Skeletal muscle tissue (tissue), 4 donors: ENCODE measurements around the gene NOTCH3. TPM values are rescaled to one million over a fixed set of nuclear protein-coding genes. Genes with fewer than 3 reads are reported as not detected.

ENCODE experiments used
- H3K27ac ChIP-seq: one replicate; pipeline ENCODE4 v1.7.0; 2013; ENCODE audit warnings: mild to moderate bottlenecking, low read depth, low read length, inconsistent platforms
- H3K27me3 ChIP-seq, 3 donors: one replicate each; pipeline ENCODE4 v1.7.0; 2013; ENCODE audit warnings: low read length in 3 of 3; ENCODE audit not compliant: control insufficient read depth in 3 of 3, insufficient read depth in 3 of 3
- H3K36me3 ChIP-seq, 3 donors: one replicate each; pipeline ENCODE4 v1.7.0; 2013; ENCODE audit warnings: low read length in 3 of 3; ENCODE audit not compliant: control insufficient read depth in 3 of 3, insufficient read depth in 3 of 3
- H3K4me1 ChIP-seq, 3 donors: one replicate each; pipeline ENCODE4 v1.7.0; 2013; ENCODE audit warnings: low read length in 3 of 3, mild to moderate bottlenecking in 3 of 3; ENCODE audit not compliant: control insufficient read depth in 3 of 3, insufficient read depth in 3 of 3
- H3K4me3 ChIP-seq, 3 donors: one replicate each; pipeline ENCODE4 v1.7.0; 2013; ENCODE audit warnings: low read length in 3 of 3
- H3K9ac ChIP-seq, 3 donors: one replicate each; pipeline ENCODE4 v1.7.0; 2013; ENCODE audit warnings: low read length in 3 of 3, mild to moderate bottlenecking in 3 of 3, moderate library complexity in 2 of 3, low read depth in 1 of 3
- H3K9me3 ChIP-seq, 3 donors: one replicate each; pipeline ENCODE4 v1.7.0; 2013; ENCODE audit warnings: low read length in 3 of 3; ENCODE audit not compliant: control insufficient read depth in 3 of 3
- total RNA-seq: library from RNA; depleted of rRNA; stranded (reverse); fragments of >200 nt; gene quantifications from one replicate; pipeline ENCODE4 v1.2.3, GENCODE V29; 2014
- donor health status: Osteomylitis.

Gene NOTCH3
- total RNA-seq, 1 donor from 2014 or later, result 77.8 TPM

GRCh38 chr19:15220833-15221232 lies 20.0 kb upstream of the NOTCH3 start:
- no peaks in the 10 kb centered on the region for H3K27me3 ChIP-seq
- H3K36me3 ChIP-seq, result no peaks in the 10 kb centered on the region
- H3K9ac ChIP-seq, result no peak overlapping the region
- peak overlapping the region; percentile 61 for H3K27ac ChIP-seq
- no peak overlapping the region for H3K4me3 ChIP-seq
- H3K9me3 ChIP-seq, result no peaks in the 10 kb centered on the region
- peaks cover 8 to 24% (median 21%) of the 10 kb centered on the region in 3 donors for H3K4me1 ChIP-seq

GRCh38 chr19:15218501-15218900 lies 17.7 kb upstream of the NOTCH3 start:
- H3K9ac ChIP-seq, result no peak overlapping the region
- peaks cover 11 to 28% (median 23%) of the 10 kb centered on the region in 3 donors for H3K4me1 ChIP-seq
- no peaks in the 10 kb centered on the region for H3K9me3 ChIP-seq
- H3K27ac ChIP-seq, result no peak overlapping the region
- no peaks in the 10 kb centered on the region for H3K36me3 ChIP-seq
- no peak overlapping the region for H3K4me3 ChIP-seq
- H3K27me3 ChIP-seq, result no peaks in the 10 kb centered on the region

- H3K36me3 ChIP-seq, result no peaks in the 10 kb centered on the region
- H3K4me1 ChIP-seq, result peaks cover 11 to 22% (median 14%) of the 10 kb centered on the region in 3 donors
- H3K9me3 ChIP-seq, result no peaks in the 10 kb centered on the region
- no peak overlapping the region for H3K27ac ChIP-seq
- H3K9ac ChIP-seq, result no peak overlapping the region
- no peaks in the 10 kb centered on the region for H3K27me3 ChIP-seq
- no peak overlapping the region for H3K4me3 ChIP-seq
These were observed 15.6 kb upstream of the NOTCH3 start for GRCh38 chr19:15216363-15216762.

- Histone ChIP-seq H3K27me3 (no peaks in the 10 kb centered on the region), H3K4me1 (peaks cover 9 to 18% (median 17%) of the 10 kb centered on the region in 3 donors), H3K27ac (peak overlapping the region; percentile 14), H3K4me3 (peak overlapping the region in 1 of 3 donors; percentile 41), H3K9ac (peak overlapping the region in 2 of 3 donors; percentile 40 to 41), H3K9me3 (no peaks in the 10 kb centered on the region), H3K36me3 (no peaks in the 10 kb centered on the region)
These were observed 13.1 kb upstream of the NOTCH3 start for GRCh38 chr19:15213715-15214381.

- Histone ChIP-seq H3K9me3 (no peaks in the 10 kb centered on the region), H3K9ac (no peak overlapping the region), H3K36me3 (no peaks in the 10 kb centered on the region), H3K27ac (no peak overlapping the region), H3K4me1 (peaks cover 9 to 14% (median 12%) of the 10 kb centered on the region in 3 donors), H3K27me3 (no peaks in the 10 kb centered on the region), H3K4me3 (no peak overlapping the region)
These were observed 11.9 kb upstream of the NOTCH3 start for GRCh38 chr19:15212711-15213110.

- H3K9ac ChIP-seq, result no peak overlapping the region
- H3K27me3 ChIP-seq, result no peaks in the 10 kb centered on the region
- H3K36me3 ChIP-seq, result no peaks in the 10 kb centered on the region
- peak overlapping the region; percentile 41 for H3K27ac ChIP-seq
- no peaks in the 10 kb centered on the region for H3K9me3 ChIP-seq
- H3K4me3 ChIP-seq, result no peak overlapping the region
- peaks cover 9 to 14% (median 11%) of the 10 kb centered on the region in 3 donors for H3K4me1 ChIP-seq
These were observed 9.6 kb upstream of the NOTCH3 start for GRCh38 chr19:15210323-15210781.

- H3K27ac ChIP-seq, result peak overlapping the region; percentile 58
- no peaks in the 10 kb centered on the region for H3K9me3 ChIP-seq
- H3K4me3 ChIP-seq, result peak overlapping the region in 1 of 3 donors; percentile 35
- H3K27me3 ChIP-seq, result peaks cover 24 to 34% (median 29%) of the 10 kb centered on the region in 3 donors
- peaks cover 7 to 10% (median 8%) of the 10 kb centered on the region in 3 donors for H3K4me1 ChIP-seq
- H3K9ac ChIP-seq, result peak overlapping the region in 1 of 3 donors; percentile 57
- peaks cover 0 to 5% (median 0%) of the 10 kb centered on the region in 3 donors for H3K36me3 ChIP-seq
These were observed 704 bp upstream of the NOTCH3 start for GRCh38 chr19:15201374-15202023.

- Histone ChIP-seq H3K36me3 (peaks cover 0 to 5% (median 0%) of the 10 kb centered on the region in 3 donors), H3K4me1 (peaks cover 7 to 12% (median 10%) of the 10 kb centered on the region in 3 donors), H3K9me3 (no peaks in the 10 kb centered on the region), H3K4me3 (peak overlapping the region; percentile 53 to 75 (median 69)), H3K9ac (peak overlapping the region; percentile 53 to 72 (median 70)), H3K27ac (peak overlapping the region; percentile 72), H3K27me3 (peaks cover 29 to 43% (median 37%) of the 10 kb centered on the region in 3 donors)
These were observed 888 bp downstream of the NOTCH3 start for GRCh38 chr19:15199661-15200552.

GRCh38 chr19:15198951-15199660 lies 1.7 kb downstream of the NOTCH3 start:
- no peaks in the 10 kb centered on the region for H3K9me3 ChIP-seq

More at GRCh38 chr19:15198951-15199660, 1.7 kb downstream of the NOTCH3 start:
- H3K27me3 ChIP-seq, result peaks cover 37 to 47% (median 41%) of the 10 kb centered on the region in 3 donors
- peak overlapping the region; percentile 53 to 75 (median 69) for H3K4me3 ChIP-seq
- peak overlapping the region; percentile 62 for H3K27ac ChIP-seq
- peak overlapping the region in 2 of 3 donors; percentile 12 to 64 for H3K9ac ChIP-seq
- H3K36me3 ChIP-seq, result peaks cover 0 to 5% (median 0%) of the 10 kb centered on the region in 3 donors
- H3K4me1 ChIP-seq, result peaks cover 7 to 13% (median 11%) of the 10 kb centered on the region in 3 donors
